Osteoblast (primary cell): ENCODE results near the gene SNX25. TPM values are rescaled to one million over a fixed set of nuclear protein-coding genes. Genes with fewer than 3 reads are reported as not detected.
"Not testable (repeated sequence)": the region's sequence is repeated elsewhere in the genome, so short reads cannot be mapped to it uniquely, and the experiment has no call there.

Experiments
- DNase-seq: peaks from one replicate; pipeline ENCODE4 v3.0.0; 2011; ENCODE audit warnings: low spot score, mixed read lengths; ENCODE audit not compliant: insufficient read length; ENCODE audit errors: missing footprints
- H2AFZ ChIP-seq: 2 replicates; pipeline ENCODE4 v1.6.0; 2011; ENCODE audit warnings: mild to moderate bottlenecking, low read length
- H3K27ac ChIP-seq: 2 replicates; pipeline ENCODE4 v1.5.1; 2011; ENCODE audit warnings: mild to moderate bottlenecking, low read depth, low read length, moderate library complexity
- H3K27me3 ChIP-seq: 2 replicates; pipeline ENCODE4 v1.6.0; 2012; ENCODE audit warnings: mild to moderate bottlenecking, control low read depth, inconsistent platforms, low read length, moderate library complexity; ENCODE audit not compliant: insufficient read depth
- H3K36me3 ChIP-seq: 2 replicates; pipeline ENCODE4 v1.5.1; 2011; ENCODE audit warnings: mild to moderate bottlenecking, low read length, control low read depth, moderate library complexity; ENCODE audit not compliant: insufficient read depth
- H3K4me1 ChIP-seq: 2 replicates; pipeline ENCODE4 v1.5.1; 2011; ENCODE audit warnings: mild to moderate bottlenecking, low read length, control low read depth, moderate library complexity; ENCODE audit not compliant: insufficient read depth
- H3K4me2 ChIP-seq: 2 replicates; pipeline ENCODE4 v1.6.0; 2011; ENCODE audit warnings: mild to moderate bottlenecking, low read length; ENCODE audit not compliant: insufficient read depth
- H3K4me3 ChIP-seq: fragments of 200-600 bp; sonication (generic); 3 replicates; pipeline ENCODE4 v1.5.1; 2012; ENCODE audit warnings: mild to moderate bottlenecking, low read length, inconsistent platforms; ENCODE audit not compliant: insufficient read depth
- H3K79me2 ChIP-seq: 2 replicates; pipeline ENCODE4 v1.6.0; 2012; ENCODE audit warnings: mild to moderate bottlenecking, low read length, control low read depth, inconsistent platforms; ENCODE audit not compliant: insufficient read depth
- H3K9me3 ChIP-seq: 2 replicates; pipeline ENCODE4 v1.5.1; 2011; ENCODE audit warnings: low read depth, low read length, control low read depth
- H4K20me1 ChIP-seq: 2 replicates; pipeline ENCODE4 v1.6.0; 2012; ENCODE audit warnings: mild to moderate bottlenecking, low read length, control low read depth; ENCODE audit not compliant: insufficient read depth
- CTCF ChIP-seq: IDR thresholded peaks from 2 replicates; pipeline ENCODE4 v1.5.1; 2011; ENCODE audit warnings: mild to moderate bottlenecking, low read depth, low read length, moderate library complexity; ENCODE audit errors: extremely low read depth
- total RNA-seq: library from RNA; depleted of rRNA; stranded (reverse); fragments of >200 nt; gene quantifications from 2 replicates; pipeline ENCODE4 v1.2.3, GENCODE V29; 2012

Gene SNX25
- total RNA-seq, 1 donor = 98.1 TPM

- no peak for TF ChIP-seq CTCF
- Histone ChIP-seq H3K36me3 (peaks cover 3% of the 10 kb centered on the region), H3K27ac (no peak overlapping the region), H3K4me2 (no peak overlapping the region), H3K4me1 (peaks cover 14% of the 10 kb centered on the region), H4K20me1 (no peaks in the 10 kb centered on the region), H3K4me3 (no peak overlapping the region), H3K79me2 (peaks cover 2% of the 10 kb centered on the region), H3K9me3 (peaks cover 2% of the 10 kb centered on the region), H2AFZ (no peak overlapping the region), H3K27me3 (no peaks in the 10 kb centered on the region)
- no peak for DNase-seq
Measured at GRCh38 chr4:185328586-185328985, 119.2 kb downstream of the SNX25 start.

GRCh38 chr4:185329879-185330510, 120.6 kb downstream of the SNX25 start:
- H3K36me3 ChIP-seq, H3K4me1 ChIP-seq, H4K20me1 ChIP-seq, H3K4me3 ChIP-seq, H3K9me3 ChIP-seq, H2AFZ ChIP-seq, H3K4me2 ChIP-seq, DNase-seq, H3K79me2 ChIP-seq, H3K27me3 ChIP-seq: not testable (repeated sequence)
- peak overlapping the region; percentile 52 for H3K27ac ChIP-seq

DNA sequence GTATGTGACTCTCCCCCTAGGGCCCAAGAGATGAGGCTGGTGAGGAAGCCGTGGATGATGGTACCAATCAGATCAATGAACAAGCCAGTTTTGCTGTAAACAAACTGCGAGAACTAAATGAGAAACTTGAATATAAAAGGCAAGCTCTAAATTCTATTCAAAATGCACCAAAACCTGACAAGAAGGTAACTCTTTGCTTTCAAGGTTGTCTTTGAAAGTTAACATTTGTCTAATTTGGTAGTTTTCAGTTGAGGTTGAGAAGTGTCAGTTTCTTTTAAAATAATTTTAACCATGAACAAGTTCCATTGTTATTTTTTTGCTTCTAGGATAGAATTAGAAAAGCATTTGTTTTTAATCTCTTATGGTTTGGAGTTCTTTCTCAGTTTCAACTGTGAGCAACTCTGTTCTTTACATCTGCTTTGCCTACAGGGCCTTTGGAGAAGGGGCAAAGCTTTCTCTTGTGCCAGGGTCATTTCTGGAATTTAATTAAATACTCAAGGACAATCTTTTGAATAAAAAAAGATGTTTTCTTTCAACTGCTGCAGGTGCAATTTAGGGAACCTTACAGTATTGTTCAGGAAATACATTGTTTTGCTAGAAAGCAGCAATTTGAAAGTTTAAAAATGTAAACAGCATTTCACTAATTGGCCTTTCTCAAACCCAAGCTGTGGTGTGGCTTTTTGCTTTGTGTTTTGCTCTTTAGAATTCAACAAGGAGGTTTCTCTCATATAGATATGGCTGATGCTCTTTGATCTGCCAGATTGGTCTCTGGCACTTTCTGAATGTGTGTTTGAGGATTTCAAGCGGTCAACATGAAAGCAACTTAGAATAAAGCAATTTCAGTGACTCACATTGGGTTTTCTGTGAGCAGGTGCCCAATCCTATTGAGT, 123.4 kb downstream of the SNX25 start:
- Histone ChIP-seq H3K79me2 (peaks cover 2% of the 10 kb centered on the region), H3K4me1 (no peaks in the 10 kb centered on the region), H4K20me1 (no peaks in the 10 kb centered on the region), H3K27me3 (no peaks in the 10 kb centered on the region), H3K9me3 (peaks cover 2% of the 10 kb centered on the region), H3K4me2 (no peak overlapping the region), H3K4me3 (no peak overlapping the region), H3K36me3 (peaks cover 3% of the 10 kb centered on the region), H2AFZ (no peak overlapping the region), H3K27ac (no peak overlapping the region)
- TF ChIP-seq CTCF = no peak
- no peak for DNase-seq

GRCh38 chr4:185334326-185334725, 124.9 kb downstream of the SNX25 start:
- no peak for DNase-seq
- no peak overlapping the region for H3K4me2 ChIP-seq
- no peak for TF ChIP-seq CTCF
- no peak overlapping the region for H3K4me3 ChIP-seq
- H3K4me1 ChIP-seq = no peaks in the 10 kb centered on the region
- H3K36me3 ChIP-seq = peaks cover 4% of the 10 kb centered on the region
- H3K9me3 ChIP-seq = peaks cover 2% of the 10 kb centered on the region
- H2AFZ ChIP-seq = no peak overlapping the region
- H3K27ac ChIP-seq = no peak overlapping the region
- H4K20me1 ChIP-seq = no peaks in the 10 kb centered on the region
- H3K27me3 ChIP-seq = no peaks in the 10 kb centered on the region
- no peaks in the 10 kb centered on the region for H3K79me2 ChIP-seq
